NCI-H524 treated with DMSO at 0.1 percent for 48 hours (cell line): ENCODE measurements around the gene HM13.
A peak's percentile ranks its signal among the peaks of the same experiment; 100 is the strongest.
"Not testable (repeated sequence)": the region's sequence is repeated elsewhere in the genome, so short reads cannot be mapped to it uniquely, and the experiment has no call there.

Experiments
- DNase-seq: peaks from one replicate; lab custom pipeline; 2025; lab: John Stamatoyannopoulos, UW

HM13 gene

GRCh38 chr20:31608251-31608945 is 94.2 kb downstream of the HM13 start:
- peak; percentile 58 for DNase-seq

- DNase-seq = not testable (repeated sequence)
Measured at GRCh38 chr20:31612271-31612640, 98.0 kb downstream of the HM13 start.

DNA sequence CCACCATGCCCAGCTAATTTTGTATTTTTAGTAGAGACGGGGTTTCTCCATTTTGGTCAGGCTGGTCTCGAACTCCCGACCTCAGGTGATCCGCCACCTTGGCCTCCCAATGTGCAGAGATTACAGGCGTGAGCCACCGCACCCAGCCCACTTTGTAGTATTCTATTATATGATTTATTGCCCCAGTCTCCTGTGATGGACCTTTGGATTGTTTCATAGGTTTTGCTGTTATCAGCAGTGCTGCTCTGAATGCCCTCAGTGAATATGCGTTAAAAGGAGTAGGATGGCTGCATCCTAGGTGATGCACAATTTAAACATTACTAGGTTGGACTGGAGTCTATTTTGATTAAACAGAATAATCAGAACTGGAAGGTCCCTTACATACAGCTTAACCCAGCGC is 101.2 kb downstream of the HM13 start:
- DNase-seq = no peak

DNA sequence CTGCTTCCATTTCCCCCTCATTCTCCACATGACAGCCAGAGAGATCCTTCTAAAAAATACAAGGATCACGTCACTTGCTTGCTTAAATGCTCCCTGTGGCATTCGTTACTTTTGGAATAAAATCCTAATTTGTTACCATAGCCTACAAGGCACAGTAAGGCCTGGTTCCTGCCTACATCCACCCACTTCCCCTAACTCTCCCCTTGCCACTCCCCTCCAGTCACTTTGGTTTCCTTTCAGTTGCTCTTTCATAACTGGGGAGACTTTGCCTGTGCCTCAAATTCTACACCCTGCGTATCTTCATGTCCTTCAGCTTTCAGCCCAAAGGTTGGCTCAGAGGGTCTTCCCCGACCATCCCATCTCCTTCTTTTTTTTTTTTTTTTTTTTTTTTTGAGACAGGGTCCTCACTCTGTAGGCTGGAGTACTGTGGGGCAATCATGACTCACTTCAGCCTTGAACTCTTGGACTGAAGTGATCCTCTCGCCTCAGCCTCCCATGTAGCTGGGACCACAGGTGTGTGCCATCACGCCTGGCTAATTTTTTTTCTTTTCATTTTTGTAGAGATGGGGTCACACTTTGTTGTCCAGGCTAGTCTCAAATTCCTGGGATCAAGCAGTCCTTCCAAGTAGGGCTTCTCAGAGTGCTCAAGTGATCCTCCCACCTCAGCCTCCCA is 103.3 kb downstream of the HM13 start:
- DNase-seq = no peak
